ENCODE results near the gene FLOT1.

GRCh38 chr6:30730601-30731435 lies 11.7 kb downstream of the FLOT1 start:
- no peak for TF ChIP-seq POLR2A (IDR thresholded peaks at IDR 0.05)
- peak; percentile 9 to 47 (median 38) for TF ChIP-seq CTCF (IDR thresholded peaks at IDR 0.05 in 4 of 5, conservative IDR thresholded peaks at IDR 0.05 in 1 of 5)
